SJSA1 (cell line): ENCODE data around the gene TP53BP1. TPM values are rescaled to one million over a fixed set of nuclear protein-coding genes. Genes with fewer than 3 reads are reported as not detected.
A peak's percentile ranks its signal among the peaks of the same experiment; 100 is the strongest.

Experiments used
- DNase-seq, 2 experiments: peaks; one replicate each; pipeline ENCODE4 v3.0.0-alpha.2; 2015 to 2020; ENCODE audit warnings: low spot score in 2 of 2, low read depth in 1 of 2
- H3K27ac ChIP-seq: fragments of 250-450 bp; sonication (Bioruptor Pico); 2 replicates; pipeline ENCODE4 v1.5.1; 2020; ENCODE audit warnings: mild to moderate bottlenecking, moderate library complexity
- H3K27me3 ChIP-seq: fragments of 250-450 bp; sonication (Bioruptor Pico); replicated peaks from 2 replicates; pipeline ENCODE4 v1.5.1; 2020; ENCODE audit warnings: mild to moderate bottlenecking, moderate library complexity
- H3K36me3 ChIP-seq: fragments of 250-450 bp; sonication (Bioruptor Pico); 2 replicates; pipeline ENCODE4 v1.5.1; 2020; ENCODE audit warnings: mild to moderate bottlenecking
- H3K4me1 ChIP-seq: fragments of 250-450 bp; sonication (Bioruptor Pico); replicated peaks from 2 replicates; pipeline ENCODE4 v1.6.1; 2021; ENCODE audit warnings: mild to moderate bottlenecking
- H3K4me3 ChIP-seq: fragments of 250-450 bp; sonication (Bioruptor Pico); 2 replicates; pipeline ENCODE4 v1.5.1; 2020; ENCODE audit warnings: mild to moderate bottlenecking
- H3K9me3 ChIP-seq: fragments of 250-450 bp; sonication (Bioruptor Pico); replicated peaks from 2 replicates; pipeline ENCODE4 v1.5.1; 2020; ENCODE audit warnings: mild to moderate bottlenecking
- total RNA-seq: library from RNA; depleted of rRNA; stranded (reverse); fragments of >200 nt; shearing (Covaris generic); gene quantifications from 2 replicates; pipeline ENCODE4 v1.2.3, GENCODE V29; 2014

The TP53BP1 gene
- total RNA-seq, 1 experiment from 2014 or later, result 31.2 TPM

GRCh38 chr15:43487271-43487895 is 5.6 kb downstream of the TP53BP1 start:
- no peak for DNase-seq
- no peak overlapping the region for H3K27ac ChIP-seq
- no peaks in the 10 kb centered on the region for H3K27me3 ChIP-seq
- no peak overlapping the region for H3K4me3 ChIP-seq
- peaks cover 4% of the 10 kb centered on the region; the same call in 1 of the 2 replicates for H3K4me1 ChIP-seq
- H3K9me3 ChIP-seq, result no peaks in the 10 kb centered on the region
- H3K36me3 ChIP-seq, result peaks cover 70% of the 10 kb centered on the region

- Histone ChIP-seq H3K27ac (no peak overlapping the region), H3K9me3 (no peaks in the 10 kb centered on the region), H3K4me1 (no peaks in the 10 kb centered on the region), H3K27me3 (no peaks in the 10 kb centered on the region), H3K4me3 (no peak overlapping the region), H3K36me3 (peaks cover 65% of the 10 kb centered on the region)
- DNase-seq, result no peak
Observed at GRCh38 chr15:43484455-43484854, 8.5 kb downstream of the TP53BP1 start.

GRCh38 chr15:43483297-43484128 is 9.4 kb downstream of the TP53BP1 start:
- Histone ChIP-seq H3K9me3 (no peaks in the 10 kb centered on the region), H3K36me3 (peaks cover 68% of the 10 kb centered on the region), H3K27ac (no peak overlapping the region), H3K27me3 (no peaks in the 10 kb centered on the region), H3K4me3 (no peak overlapping the region), H3K4me1 (no peaks in the 10 kb centered on the region)
- DNase-seq, result peak in 1 of 2 experiments; percentile 12

- no peak overlapping the region for H3K4me3 ChIP-seq
- no peaks in the 10 kb centered on the region for H3K4me1 ChIP-seq
- no peaks in the 10 kb centered on the region for H3K9me3 ChIP-seq
- no peak overlapping the region for H3K27ac ChIP-seq
- peaks cover 68% of the 10 kb centered on the region for H3K36me3 ChIP-seq
- no peaks in the 10 kb centered on the region for H3K27me3 ChIP-seq
- DNase-seq, result no peak
Observed at GRCh38 chr15:43473885-43474284, 19.1 kb downstream of the TP53BP1 start.

- no peak for DNase-seq
- no peak overlapping the region for H3K27ac ChIP-seq
- no peaks in the 10 kb centered on the region for H3K9me3 ChIP-seq
- H3K4me3 ChIP-seq, result no peak overlapping the region
- H3K36me3 ChIP-seq, result peaks cover 67% of the 10 kb centered on the region
- H3K4me1 ChIP-seq, result no peaks in the 10 kb centered on the region
- H3K27me3 ChIP-seq, result no peaks in the 10 kb centered on the region
Observed at GRCh38 chr15:43471975-43472374, 21.0 kb downstream of the TP53BP1 start.

GRCh38 chr15:43469867-43470266 is 23.1 kb downstream of the TP53BP1 start:
- no peak for DNase-seq
- Histone ChIP-seq H3K36me3 (peaks cover 68% of the 10 kb centered on the region), H3K27me3 (no peaks in the 10 kb centered on the region), H3K4me3 (no peak overlapping the region), H3K27ac (no peak overlapping the region), H3K9me3 (no peaks in the 10 kb centered on the region), H3K4me1 (no peaks in the 10 kb centered on the region)

GRCh38 chr15:43465100-43465499 is 27.9 kb downstream of the TP53BP1 start:
- Histone ChIP-seq H3K4me3 (no peak overlapping the region), H3K4me1 (no peaks in the 10 kb centered on the region)

GRCh38 chr15:43463998-43464397 is 29.0 kb downstream of the TP53BP1 start:
- Histone ChIP-seq H3K9me3 (no peaks in the 10 kb centered on the region), H3K27me3 (no peaks in the 10 kb centered on the region), H3K36me3 (peaks cover 57% of the 10 kb centered on the region), H3K27ac (no peak overlapping the region), H3K4me3 (no peak overlapping the region), H3K4me1 (no peaks in the 10 kb centered on the region)
- no peak for DNase-seq

More at GRCh38 chr15:43465100-43465499, 27.9 kb downstream of the TP53BP1 start:
- Histone ChIP-seq H3K27ac (no peak overlapping the region), H3K9me3 (no peaks in the 10 kb centered on the region), H3K36me3 (peaks cover 59% of the 10 kb centered on the region), H3K27me3 (no peaks in the 10 kb centered on the region)
- no peak for DNase-seq

GRCh38 chr15:43463507-43463906 is 29.4 kb downstream of the TP53BP1 start:
- Histone ChIP-seq H3K4me3 (no peak overlapping the region), H3K27me3 (no peaks in the 10 kb centered on the region), H3K4me1 (no peaks in the 10 kb centered on the region), H3K36me3 (peaks cover 56% of the 10 kb centered on the region), H3K9me3 (no peaks in the 10 kb centered on the region), H3K27ac (no peak overlapping the region)
- no peak for DNase-seq

GRCh38 chr15:43449981-43450380 is 43.0 kb downstream of the TP53BP1 start:
- DNase-seq, result no peak
- no peaks in the 10 kb centered on the region for H3K4me1 ChIP-seq
- peaks cover 33% of the 10 kb centered on the region for H3K36me3 ChIP-seq
- no peaks in the 10 kb centered on the region for H3K27me3 ChIP-seq
- H3K9me3 ChIP-seq, result no peaks in the 10 kb centered on the region
- no peak overlapping the region for H3K4me3 ChIP-seq
- H3K27ac ChIP-seq, result no peak overlapping the region

GRCh38 chr15:43446344-43446743 is 46.6 kb downstream of the TP53BP1 start:
- peaks cover 3% of the 10 kb centered on the region for H3K4me1 ChIP-seq
- no peak overlapping the region for H3K4me3 ChIP-seq
- H3K9me3 ChIP-seq, result no peaks in the 10 kb centered on the region
- no peaks in the 10 kb centered on the region for H3K27me3 ChIP-seq
- H3K27ac ChIP-seq, result no peak overlapping the region
- DNase-seq, result no peak
- peaks cover 27% of the 10 kb centered on the region for H3K36me3 ChIP-seq

GRCh38 chr15:43441316-43441715 is 51.6 kb downstream of the TP53BP1 start:
- Histone ChIP-seq H3K4me3 (no peak overlapping the region), H3K4me1 (peaks cover 12% of the 10 kb centered on the region), H3K27me3 (no peaks in the 10 kb centered on the region), H3K9me3 (no peaks in the 10 kb centered on the region), H3K27ac (peak overlapping the region; percentile 89), H3K36me3 (peaks cover 34% of the 10 kb centered on the region)
- no peak for DNase-seq

- H3K36me3 ChIP-seq, result peaks cover 35% of the 10 kb centered on the region
- no peaks in the 10 kb centered on the region for H3K27me3 ChIP-seq
- no peak overlapping the region for H3K4me3 ChIP-seq
- peak; percentile 82 to 91 for DNase-seq
- H3K27ac ChIP-seq, result peak overlapping the region; percentile 89
- H3K9me3 ChIP-seq, result no peaks in the 10 kb centered on the region
- H3K4me1 ChIP-seq, result peaks cover 12% of the 10 kb centered on the region
Observed at GRCh38 chr15:43440721-43441281, 52.2 kb downstream of the TP53BP1 start.

GRCh38 chr15:43439268-43439667 is 53.7 kb downstream of the TP53BP1 start:
- peaks cover 25% of the 10 kb centered on the region for H3K36me3 ChIP-seq
- H3K4me3 ChIP-seq, result no peak overlapping the region
- peaks cover 12% of the 10 kb centered on the region for H3K4me1 ChIP-seq
- no peak overlapping the region for H3K27ac ChIP-seq
- H3K27me3 ChIP-seq, result no peaks in the 10 kb centered on the region
- DNase-seq, result no peak
- H3K9me3 ChIP-seq, result no peaks in the 10 kb centered on the region
